Mesodermal cell (in vitro differentiated cells): ENCODE data around the gene R3HDM4.

Source experiments
- H3K27ac ChIP-seq: 2 replicates; pipeline ENCODE4 v1.7.0; 2013; ENCODE audit warnings: mild to moderate bottlenecking, low read depth, low read length, moderate library complexity; ENCODE audit not compliant: severe bottlenecking
- H3K36me3 ChIP-seq: 2 replicates; pipeline ENCODE4 v1.7.1; 2013; ENCODE audit warnings: mild to moderate bottlenecking, low read length, moderate library complexity; ENCODE audit not compliant: control insufficient read depth, insufficient read depth
- H3K4me1 ChIP-seq: one replicate; pipeline ENCODE4 v1.7.1; 2013; ENCODE audit warnings: mild to moderate bottlenecking, low read length; ENCODE audit not compliant: insufficient read depth, control insufficient read depth, poor library complexity, severe bottlenecking
- H3K4me3 ChIP-seq: 2 replicates; pipeline ENCODE4 v1.7.0; 2013; ENCODE audit warnings: low read length, control low read depth, mild to moderate bottlenecking; ENCODE audit not compliant: insufficient read depth, poor library complexity, severe bottlenecking; ENCODE audit errors: extremely low read depth
- H3K9me3 ChIP-seq: 2 replicates; pipeline ENCODE4 v1.7.1; 2013; ENCODE audit warnings: mild to moderate bottlenecking, low read length, moderate library complexity; ENCODE audit not compliant: control insufficient read depth
- WGBS, 2 experiments: methylation state at CpG; one replicate each; pipeline ENCODE4 v1.1.5; 2013; ENCODE audit warnings: missing lambda C conversion rate in 2 of 2; ENCODE audit not compliant: insufficient coverage in 2 of 2; 5-methylcytosine and 5-hydroxymethylcytosine counted together

R3HDM4 gene

GRCh38 chr19:929203-929890, 16.3 kb upstream of the R3HDM4 start:
- Histone ChIP-seq H3K9me3 (no peaks in the 10 kb centered on the region), H3K27ac (no peak overlapping the region), H3K36me3 (peaks cover 59% of the 10 kb centered on the region), H3K4me3 (no peak overlapping the region), H3K4me1 (peaks cover 19% of the 10 kb centered on the region)
- WGBS, 2 experiments = 97 to 98% methylated on average over 27 to 29 of the region's 51 CpGs

GRCh38 chr19:928471-929202, 15.6 kb upstream of the R3HDM4 start:
- peaks cover 16% of the 10 kb centered on the region for H3K4me1 ChIP-seq
- peaks cover 52% of the 10 kb centered on the region for H3K36me3 ChIP-seq
- no peak overlapping the region for H3K4me3 ChIP-seq
- no peaks in the 10 kb centered on the region for H3K9me3 ChIP-seq
- peak overlapping the region; percentile 86 for H3K27ac ChIP-seq
- WGBS, 2 experiments = 90 to 92% methylated on average over 13 to 18 of the region's 18 CpGs

- Histone ChIP-seq H3K36me3 (peaks cover 49% of the 10 kb centered on the region), H3K9me3 (no peaks in the 10 kb centered on the region), H3K4me1 (peaks cover 10% of the 10 kb centered on the region), H3K27ac (peak overlapping the region; percentile 86), H3K4me3 (peak overlapping the region; percentile 99)
- 63 to 85% methylated on average over 6 to 8 of the region's 12 CpGs for WGBS, 2 experiments
Observed at GRCh38 chr19:927780-928401, 14.9 kb upstream of the R3HDM4 start.

- Histone ChIP-seq H3K27ac (peak overlapping the region; percentile 86), H3K36me3 (peaks cover 47% of the 10 kb centered on the region), H3K9me3 (no peaks in the 10 kb centered on the region), H3K4me3 (peak overlapping the region; percentile 99), H3K4me1 (peaks cover 5% of the 10 kb centered on the region)
- 2% methylated on average over 6 of the region's 15 CpGs; no CpG with 5 or more reads in 1 of the 2 experiments for WGBS, 2 experiments
Observed at GRCh38 chr19:927351-927779, 14.3 kb upstream of the R3HDM4 start.

GRCh38 chr19:926589-927350, 13.8 kb upstream of the R3HDM4 start:
- H3K27ac ChIP-seq = peak overlapping the region; percentile 86
- peaks cover 4% of the 10 kb centered on the region for H3K4me1 ChIP-seq
- peak overlapping the region; percentile 99 for H3K4me3 ChIP-seq

GRCh38 chr19:926323-926588, 13.2 kb upstream of the R3HDM4 start:
- Histone ChIP-seq H3K36me3 (peaks cover 37% of the 10 kb centered on the region), H3K27ac (peak overlapping the region; percentile 86), H3K4me3 (peak overlapping the region; percentile 99), H3K4me1 (peaks cover 4% of the 10 kb centered on the region), H3K9me3 (no peaks in the 10 kb centered on the region)
- WGBS, 2 experiments = 0% methylated on average over 1 to 7 of the region's 21 CpGs

More at GRCh38 chr19:926589-927350, 13.8 kb upstream of the R3HDM4 start:
- 0% methylated on average over 30 to 33 of the region's 52 CpGs for WGBS, 2 experiments
- Histone ChIP-seq H3K9me3 (no peaks in the 10 kb centered on the region), H3K36me3 (peaks cover 41% of the 10 kb centered on the region)

- Histone ChIP-seq H3K4me3 (peak within 1 kb of the TSS; percentile 99), H3K4me1 (peaks cover 4% of the 10 kb centered on the region), H3K36me3 (peaks cover 32% of the 10 kb centered on the region), H3K27ac (peak within 1 kb of the TSS; percentile 95), H3K9me3 (no peaks in the 10 kb centered on the region)
- 0% methylated on average over 46 to 71 of the region's 97 CpGs for WGBS, 2 experiments
Observed at GRCh38 chr19:925526-926322, 12.7 kb upstream of the R3HDM4 start, which contains the start of gene ARID3A. Gene ARID3A (plus strand): TSS chr19:926035. CDS start chr19:929529, 3,494 bp downstream.

- H3K4me3 ChIP-seq = peak overlapping the region; percentile 99
- H3K27ac ChIP-seq = peak overlapping the region; percentile 95
- WGBS, 2 experiments = 1% methylated on average over 34 to 35 of the region's 39 CpGs
- H3K9me3 ChIP-seq = no peaks in the 10 kb centered on the region
- H3K4me1 ChIP-seq = peaks cover 4% of the 10 kb centered on the region
- peaks cover 27% of the 10 kb centered on the region for H3K36me3 ChIP-seq
Observed at GRCh38 chr19:925087-925525, 12.1 kb upstream of the R3HDM4 start.

GRCh38 chr19:924553-925086, 11.6 kb upstream of the R3HDM4 start:
- Histone ChIP-seq H3K27ac (peak overlapping the region; percentile 95), H3K4me3 (peak overlapping the region; percentile 99), H3K9me3 (no peaks in the 10 kb centered on the region), H3K4me1 (peaks cover 4% of the 10 kb centered on the region), H3K36me3 (peaks cover 22% of the 10 kb centered on the region)
- 8 to 16% methylated on average over 24 to 26 of the region's 31 CpGs for WGBS, 2 experiments
